ENCODE measurements around the gene SRC. TPM values are rescaled to one million over a fixed set of nuclear protein-coding genes. Genes with fewer than 3 reads are reported as not detected.
A peak's percentile ranks its signal among the peaks of the same experiment; 100 is the strongest.

SRC gene
- total and polyA plus RNA-seq, 7 donors: 0.86 to 3.0 (median 1.3) TPM

DNA sequence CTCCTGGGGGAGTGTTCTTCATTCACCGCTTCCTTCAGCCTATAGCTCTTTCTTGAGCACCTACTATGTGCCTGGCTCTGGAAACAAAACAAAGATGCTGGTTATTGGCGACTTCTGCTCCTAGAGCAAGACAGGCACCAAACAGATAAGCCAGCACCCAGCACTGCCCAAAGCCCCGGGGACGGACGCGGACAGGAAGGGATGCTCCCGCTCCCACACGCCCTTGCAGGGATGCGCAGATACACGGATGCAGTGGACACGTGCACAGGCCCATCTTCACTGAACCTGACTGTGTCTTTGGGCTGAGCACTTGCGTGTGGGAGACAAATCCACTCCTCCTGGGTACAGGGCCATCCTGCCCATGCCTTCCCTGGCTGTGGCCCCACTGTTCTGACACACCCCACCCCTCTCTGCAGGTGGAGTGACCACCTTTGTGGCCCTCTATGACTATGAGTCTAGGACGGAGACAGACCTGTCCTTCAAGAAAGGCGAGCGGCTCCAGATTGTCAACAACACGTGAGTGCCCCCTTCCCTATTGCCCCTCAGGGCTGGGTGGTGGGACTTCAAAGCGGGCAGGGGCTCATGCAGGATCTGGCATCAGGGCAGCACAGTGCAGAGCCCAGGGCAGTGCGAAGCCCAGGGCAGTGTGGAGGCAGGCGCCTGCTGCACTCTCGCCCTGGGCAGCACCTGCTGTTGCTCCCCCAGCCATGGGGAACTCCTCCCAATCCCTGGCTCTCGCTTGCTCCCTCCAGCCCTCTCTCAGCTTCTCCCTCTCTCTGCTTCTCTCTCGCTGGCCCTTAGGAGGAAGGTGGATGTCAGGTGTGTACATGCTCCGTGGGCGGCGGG lies 39.9 kb downstream of the SRC start:
- 94 to 96% (median 95%) methylated on average over 25 of the region's 25 CpGs for WGBS, 3 donors
- Histone ChIP-seq H3K9me3 (no peaks in the 10 kb centered on the region), H3K36me3 (ENCODE audit: insufficient read depth in 1 of 2, low read depth in 1 of 2) (no peaks in the 10 kb centered on the region), H3K27ac (no peak overlapping the region), H3K4me3 (no peak overlapping the region), H3K27me3 (ENCODE audit: insufficient read depth in 3 of 3, low read length in 2 of 3) (peaks cover 0 to 2% (median 0%) of the 10 kb centered on the region in 3 donors), H3K4me1 (no peaks in the 10 kb centered on the region)
- DNase-seq: peak in 1 of 2 donors; percentile 39
- ATAC-seq: no peak
- TF ChIP-seq, protein P1, sequence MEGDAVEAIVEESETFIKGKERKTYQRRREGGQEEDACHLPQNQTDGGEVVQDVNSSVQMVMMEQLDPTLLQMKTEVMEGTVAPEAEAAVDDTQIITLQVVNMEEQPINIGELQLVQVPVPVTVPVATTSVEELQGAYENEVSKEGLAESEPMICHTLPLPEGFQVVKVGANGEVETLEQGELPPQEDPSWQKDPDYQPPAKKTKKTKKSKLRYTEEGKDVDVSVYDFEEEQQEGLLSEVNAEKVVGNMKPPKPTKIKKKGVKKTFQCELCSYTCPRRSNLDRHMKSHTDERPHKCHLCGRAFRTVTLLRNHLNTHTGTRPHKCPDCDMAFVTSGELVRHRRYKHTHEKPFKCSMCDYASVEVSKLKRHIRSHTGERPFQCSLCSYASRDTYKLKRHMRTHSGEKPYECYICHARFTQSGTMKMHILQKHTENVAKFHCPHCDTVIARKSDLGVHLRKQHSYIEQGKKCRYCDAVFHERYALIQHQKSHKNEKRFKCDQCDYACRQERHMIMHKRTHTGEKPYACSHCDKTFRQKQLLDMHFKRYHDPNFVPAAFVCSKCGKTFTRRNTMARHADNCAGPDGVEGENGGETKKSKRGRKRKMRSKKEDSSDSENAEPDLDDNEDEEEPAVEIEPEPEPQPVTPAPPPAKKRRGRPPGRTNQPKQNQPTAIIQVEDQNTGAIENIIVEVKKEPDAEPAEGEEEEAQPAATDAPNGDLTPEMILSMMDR (IDR thresholded peaks at IDR 0.05): no peak
- intact Hi-C loops (cut with DNase I): loop anchor here (2.0 to 5.0 kb wide), 4 partner anchors 109 to 189 kb away; no protein-coding TSS in a partner anchor

GRCh38 chr20:37386505-37387251 lies 40.7 kb downstream of the SRC start:
- TF ChIP-seq, protein P1 (IDR thresholded peaks at IDR 0.05): no peak
- Histone ChIP-seq H3K27me3 (ENCODE audit: insufficient read depth in 3 of 3, low read length in 2 of 3) (peaks cover 0 to 2% (median 0%) of the 10 kb centered on the region in 3 donors), H3K36me3 (ENCODE audit: insufficient read depth in 1 of 2, low read depth in 1 of 2) (no peaks in the 10 kb centered on the region), H3K27ac (no peak overlapping the region), H3K9me3 (no peaks in the 10 kb centered on the region), H3K4me1 (no peaks in the 10 kb centered on the region), H3K4me3 (no peak overlapping the region)
- DNase-seq (peak; percentile 6 to 22), ATAC-seq (no peak)
- intact Hi-C loops (cut with DNase I): loop anchor here in 1 of 2 donors (5.0 kb wide), 1 partner anchor 146 kb away; no protein-coding TSS in a partner anchor
- 80 to 85% (median 84%) methylated on average over 20 of the region's 20 CpGs for WGBS, 3 donors

GRCh38 chr20:37387519-37388269 lies 41.8 kb downstream of the SRC start:
- intact Hi-C loops (cut with DNase I): loop anchor here in 1 of 2 donors (5.0 kb wide), 1 partner anchor 145 kb away; no protein-coding TSS in a partner anchor
- H3K27me3 ChIP-seq (ENCODE audit: insufficient read depth in 3 of 3, low read length in 2 of 3): peaks cover 0 to 2% (median 0%) of the 10 kb centered on the region in 3 donors
- DNase-seq: peak in 1 of 2 donors; percentile 36

DNA sequence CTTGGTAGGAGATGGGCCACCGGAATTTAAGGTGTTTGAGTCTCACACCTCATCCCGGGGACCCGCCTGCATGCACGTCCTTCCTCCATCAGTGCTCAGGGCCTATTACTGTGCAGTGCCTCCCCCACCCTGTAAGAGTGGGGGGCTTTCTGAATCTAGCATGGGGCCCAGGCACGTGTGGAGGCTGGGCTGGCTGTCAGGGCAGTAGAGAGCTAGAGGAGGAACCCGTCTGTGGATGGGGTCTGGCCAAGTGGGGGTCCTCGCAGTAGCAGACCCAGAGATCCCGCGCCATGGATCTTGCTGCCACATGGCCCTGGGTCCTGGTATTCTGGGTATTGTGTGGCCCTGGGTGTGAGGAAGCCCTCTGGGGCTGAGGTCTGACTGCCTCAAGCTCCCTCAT lies 42.9 kb downstream of the SRC start:
- 89 to 90% (median 89%) methylated on average over 9 of the region's 9 CpGs for WGBS, 3 donors
- ATAC-seq (no peak), DNase-seq (peak in 1 of 2 donors; percentile 33)
- H3K36me3 ChIP-seq (ENCODE audit: insufficient read depth in 1 of 2, low read depth in 1 of 2): no peaks in the 10 kb centered on the region
- intact Hi-C loops (cut with DNase I): loop anchor here in 1 of 2 donors (5.0 kb wide), 1 partner anchor 143 kb away; no protein-coding TSS in a partner anchor
- H3K27me3 ChIP-seq (ENCODE audit: insufficient read depth in 3 of 3, low read length in 2 of 3): peaks cover 0 to 4% (median 4%) of the 10 kb centered on the region in 3 donors
- no peak overlapping the region for H3K4me3 ChIP-seq
- no peak overlapping the region for H3K27ac ChIP-seq
- no peaks in the 10 kb centered on the region for H3K4me1 ChIP-seq
- H3K9me3 ChIP-seq: no peaks in the 10 kb centered on the region
- TF ChIP-seq, protein P1 (IDR thresholded peaks at IDR 0.05): no peak

More at GRCh38 chr20:37387519-37388269, 41.8 kb downstream of the SRC start:
- no peaks in the 10 kb centered on the region for H3K9me3 ChIP-seq
- H3K36me3 ChIP-seq (ENCODE audit: insufficient read depth in 1 of 2, low read depth in 1 of 2): no peaks in the 10 kb centered on the region
- H3K4me1 ChIP-seq: no peaks in the 10 kb centered on the region
- WGBS, 3 donors: 86 to 91% (median 89%) methylated on average over 13 of the region's 13 CpGs
- H3K4me3 ChIP-seq: no peak overlapping the region
- no peak for ATAC-seq
- no peak overlapping the region for H3K27ac ChIP-seq
- TF ChIP-seq, protein P1 (IDR thresholded peaks at IDR 0.05): no peak

All from psoas muscle (tissue), 8 donors.